HK-2 (cell line): ENCODE results near the gene CTNNA3.
"Not testable (repeated sequence)": the region's sequence is repeated elsewhere in the genome, so short reads cannot be mapped to it uniquely, and the experiment has no call there.

Source experiments
- DNase-seq: peaks from one replicate; pipeline ENCODE4 v3.0.0-alpha.2; 2018; ENCODE audit not compliant: unreplicated experiment

The CTNNA3 gene

GRCh38 chr10:67246066-67246555, 449.9 kb downstream of the CTNNA3 start:
- DNase-seq = no peak

GRCh38 chr10:67242528-67242927, 453.5 kb downstream of the CTNNA3 start:
- DNase-seq = no peak

DNA sequence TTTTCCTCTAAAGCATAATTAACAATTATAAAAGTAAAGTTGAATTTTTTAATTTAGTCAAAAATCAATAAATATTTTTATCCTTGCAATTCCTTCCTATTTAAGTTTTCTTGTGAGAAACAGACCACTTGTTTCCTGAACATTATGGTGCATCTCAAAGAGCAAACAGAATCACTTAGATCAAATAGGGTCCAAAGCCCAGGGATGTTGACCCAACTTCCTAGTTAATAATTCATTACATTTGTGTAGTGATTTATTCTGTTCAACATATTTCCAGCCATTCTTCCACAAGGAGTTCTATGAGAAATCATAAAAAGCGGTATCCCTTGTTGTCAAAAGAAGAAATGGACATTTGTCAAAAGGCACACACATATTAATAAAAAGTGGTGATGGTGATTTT, 454.5 kb downstream of the CTNNA3 start:
- DNase-seq = no peak

DNA sequence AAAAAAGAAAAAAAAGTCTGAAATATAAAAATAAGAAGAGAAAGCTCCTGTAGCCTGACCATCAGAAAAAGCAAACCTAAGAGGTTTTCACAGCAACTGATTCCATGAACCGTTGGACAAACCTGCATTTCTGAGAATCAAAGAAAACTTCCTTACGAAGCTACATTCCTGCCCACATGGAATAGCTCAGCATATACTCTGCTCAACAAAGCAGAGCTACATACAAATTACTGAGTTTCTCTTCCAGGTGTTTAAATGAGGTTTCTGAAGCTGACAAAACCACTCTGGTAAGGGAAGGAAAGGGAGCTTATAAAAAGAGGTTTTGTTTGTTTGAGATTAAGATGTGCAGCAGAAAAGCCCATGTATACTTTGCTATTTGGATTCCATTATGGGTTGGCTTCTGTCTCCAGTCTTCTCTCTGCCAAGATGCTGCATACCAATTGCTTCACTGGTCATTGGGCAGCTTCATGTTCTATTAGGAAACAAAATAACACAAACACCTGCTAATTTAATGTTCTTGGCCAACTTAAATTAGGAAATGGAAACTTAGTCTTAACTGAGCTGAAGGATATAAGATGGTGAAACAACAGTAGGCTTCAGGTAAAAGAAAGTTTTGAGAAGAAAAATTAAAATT, 456.0 kb downstream of the CTNNA3 start:
- DNase-seq = no peak

GRCh38 chr10:67230680-67231500, 465.1 kb downstream of the CTNNA3 start:
- not testable (repeated sequence) for DNase-seq

- no peak for DNase-seq
These were observed 470.8 kb downstream of the CTNNA3 start for GRCh38 chr10:67225226-67225625.

DNA sequence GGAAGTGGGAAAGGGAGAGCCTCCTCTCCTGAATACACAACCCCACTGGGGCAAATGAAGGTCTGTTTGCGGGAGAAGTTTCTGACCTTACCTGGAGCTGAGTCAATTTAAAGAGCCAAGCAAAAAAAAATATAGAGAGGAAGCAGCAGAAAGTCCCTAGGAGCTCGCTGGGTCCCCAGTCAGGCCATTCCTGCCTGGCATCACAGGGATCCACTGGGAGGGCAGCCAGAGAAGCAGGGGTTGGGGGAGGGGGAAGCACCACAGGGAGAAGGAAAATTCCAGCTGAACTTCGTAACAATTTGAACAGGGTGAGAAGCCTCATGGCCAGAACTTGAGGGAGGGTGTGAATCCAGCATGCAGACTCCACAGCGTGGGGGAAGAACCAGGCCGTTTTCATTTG, 471.4 kb downstream of the CTNNA3 start:
- no peak for DNase-seq

- DNase-seq = no peak
These were observed 473.1 kb downstream of the CTNNA3 start for GRCh38 chr10:67222934-67223333.

DNA sequence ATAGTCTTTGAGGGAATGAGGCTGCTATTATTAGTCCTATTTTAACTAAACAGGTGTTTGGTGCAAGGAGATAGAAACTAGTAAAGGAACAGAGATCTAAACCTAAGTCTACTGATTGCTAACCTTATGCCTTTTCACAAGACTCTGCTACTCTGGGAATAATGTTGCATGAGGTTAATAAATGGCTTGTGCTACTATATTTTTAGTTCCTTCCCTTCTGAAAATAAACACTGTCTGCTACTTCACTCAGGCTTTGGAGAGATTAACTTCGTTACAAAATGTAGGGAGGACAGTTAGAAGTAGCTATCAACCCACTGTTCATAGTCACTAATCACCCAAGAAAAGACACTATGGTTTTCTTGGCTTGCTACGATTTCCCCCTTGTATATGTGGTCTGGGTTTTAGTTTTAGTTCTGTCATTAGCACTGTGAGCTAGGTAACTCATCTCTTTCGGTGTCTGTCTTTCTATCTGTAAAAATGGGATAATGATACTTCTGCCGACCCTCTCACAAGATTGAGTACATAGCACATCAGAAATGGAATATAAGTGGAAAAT, 474.0 kb downstream of the CTNNA3 start:
- no peak for DNase-seq

GRCh38 chr10:67211680-67212079, 484.3 kb downstream of the CTNNA3 start:
- DNase-seq = no peak

DNA sequence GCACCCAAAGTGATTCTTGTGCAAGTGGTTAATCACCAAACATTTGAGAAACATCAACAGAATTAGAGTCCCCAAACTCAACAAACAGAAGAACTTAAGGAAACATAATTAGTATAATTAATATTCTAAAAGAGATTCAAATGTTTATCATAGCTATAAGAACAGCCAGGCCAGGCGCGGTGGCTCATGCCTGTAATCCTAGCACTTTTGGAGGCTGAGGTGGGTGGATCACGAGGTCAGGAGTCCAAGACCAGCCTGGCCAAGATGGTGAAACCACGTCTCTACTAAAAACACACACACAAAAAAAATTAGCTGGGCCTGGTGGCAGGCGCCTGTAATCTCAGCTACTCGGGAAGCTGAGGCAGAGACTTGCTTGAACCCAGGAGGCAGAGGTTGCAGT, 488.1 kb downstream of the CTNNA3 start:
- DNase-seq = not testable (repeated sequence)

DNA sequence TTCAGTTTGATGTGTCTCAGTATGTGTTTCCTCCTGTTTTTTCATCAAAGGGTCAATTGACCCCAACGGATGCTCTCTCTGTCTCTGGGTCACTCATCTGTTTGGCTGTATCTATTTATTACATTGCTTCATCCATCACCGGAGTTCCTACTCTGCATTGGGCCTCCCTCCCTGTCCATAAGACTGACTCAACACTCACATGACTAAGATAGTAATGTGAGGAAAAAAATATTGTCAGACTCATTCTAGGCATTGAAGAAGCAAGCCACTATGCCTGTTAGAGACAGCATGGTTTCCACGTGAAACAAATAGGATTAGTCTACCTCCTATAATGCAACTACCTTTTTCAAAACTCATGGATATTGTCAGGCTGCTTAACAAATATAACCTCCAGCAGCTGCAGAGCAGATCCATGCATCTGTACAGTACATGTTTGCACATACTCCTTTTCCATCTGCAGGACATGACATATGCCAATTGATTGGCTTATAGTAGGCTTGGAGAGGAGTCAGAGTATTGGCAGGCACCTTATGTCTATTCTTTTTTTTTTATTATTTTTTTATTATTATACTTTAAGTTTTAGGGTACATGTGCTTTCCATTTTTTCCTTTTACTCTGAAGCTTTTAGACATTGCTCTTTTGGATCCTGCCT, 495.0 kb downstream of the CTNNA3 start:
- DNase-seq = no peak

GRCh38 chr10:67175354-67175753, 520.6 kb downstream of the CTNNA3 start:
- DNase-seq = no peak

DNA sequence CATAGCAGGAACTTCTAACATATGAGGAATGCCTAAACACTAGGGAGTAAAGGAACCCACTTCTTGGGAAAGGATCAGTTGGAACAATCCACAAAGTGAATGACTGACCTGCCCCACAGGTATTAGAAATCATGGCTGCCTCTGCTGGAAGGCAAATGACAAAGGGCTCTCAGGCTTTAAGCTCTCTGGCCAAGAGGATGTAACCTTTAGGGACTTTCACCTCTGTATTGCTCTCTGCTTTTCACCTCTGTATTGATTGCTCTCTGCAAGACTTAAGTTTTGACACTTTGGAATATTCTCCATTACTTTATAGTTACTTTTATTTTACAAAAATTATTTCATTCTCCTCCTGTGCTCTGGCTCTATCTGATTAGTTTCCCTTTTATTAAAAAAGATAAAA, 522.2 kb downstream of the CTNNA3 start:
- DNase-seq = no peak

- DNase-seq = no peak
These were observed 524.0 kb downstream of the CTNNA3 start for GRCh38 chr10:67171970-67172369.

DNA sequence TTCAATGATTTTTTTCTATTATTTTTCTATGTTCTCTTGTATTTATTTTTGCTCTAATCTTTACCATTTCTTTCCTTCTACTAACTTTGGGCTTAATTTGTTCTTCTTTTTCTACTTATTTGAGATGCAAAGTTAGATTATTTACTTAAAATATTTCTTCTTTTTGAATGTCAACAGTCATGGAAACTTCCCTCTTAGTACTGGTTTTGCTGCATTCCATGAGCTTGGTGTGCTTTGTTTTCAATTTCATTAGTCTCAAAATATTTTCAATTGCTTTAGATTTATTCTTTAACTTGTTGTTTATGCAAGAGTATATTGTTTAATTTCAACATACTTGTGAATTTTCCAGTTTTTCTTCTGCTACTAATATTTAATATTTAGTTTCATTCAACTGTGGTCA, 539.8 kb downstream of the CTNNA3 start:
- no peak for DNase-seq

DNA sequence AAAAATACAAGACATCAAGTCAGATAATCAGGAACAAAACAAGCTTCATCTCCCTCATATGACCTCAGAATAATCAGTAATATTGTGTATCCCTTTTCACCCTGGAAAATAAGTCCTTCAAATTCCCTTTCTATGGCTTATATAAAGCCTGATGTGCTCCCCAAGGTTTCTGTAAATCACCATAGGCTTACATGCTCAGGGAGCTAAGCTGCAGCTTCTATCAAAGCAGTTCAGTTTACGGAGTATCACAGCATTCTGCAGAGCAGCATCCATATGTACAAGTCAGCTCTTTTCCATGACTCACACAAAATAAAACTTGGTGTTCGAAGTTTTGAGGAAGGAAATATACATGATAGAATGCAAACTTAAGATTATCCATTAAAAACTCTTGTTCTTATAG, 544.5 kb downstream of the CTNNA3 start:
- DNase-seq = no peak

DNA sequence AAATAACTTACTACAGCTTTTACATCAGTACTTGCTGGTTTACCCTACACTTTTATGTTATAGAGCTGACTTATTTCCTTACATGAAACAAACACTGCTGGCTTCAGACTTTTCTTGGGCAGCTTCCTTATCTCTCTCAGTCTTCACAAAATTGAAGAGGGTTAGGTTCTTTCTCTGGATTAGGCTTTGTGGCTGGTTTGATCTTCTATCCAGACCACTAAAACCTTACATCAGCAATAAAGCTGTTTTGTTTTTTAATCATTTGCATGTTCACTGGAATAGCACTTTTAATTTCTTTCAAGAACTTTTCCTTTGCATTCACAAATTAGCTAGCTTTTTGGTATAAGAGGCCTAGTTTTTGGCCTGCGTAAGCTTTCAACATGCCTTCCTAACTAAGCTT, 551.5 kb downstream of the CTNNA3 start:
- DNase-seq = no peak

GRCh38 chr10:67141300-67141699, 554.7 kb downstream of the CTNNA3 start:
- DNase-seq = no peak

GRCh38 chr10:67140641-67141040, 555.4 kb downstream of the CTNNA3 start:
- no peak for DNase-seq

- no peak for DNase-seq
These were observed 568.6 kb downstream of the CTNNA3 start for GRCh38 chr10:67127441-67127840.

DNA sequence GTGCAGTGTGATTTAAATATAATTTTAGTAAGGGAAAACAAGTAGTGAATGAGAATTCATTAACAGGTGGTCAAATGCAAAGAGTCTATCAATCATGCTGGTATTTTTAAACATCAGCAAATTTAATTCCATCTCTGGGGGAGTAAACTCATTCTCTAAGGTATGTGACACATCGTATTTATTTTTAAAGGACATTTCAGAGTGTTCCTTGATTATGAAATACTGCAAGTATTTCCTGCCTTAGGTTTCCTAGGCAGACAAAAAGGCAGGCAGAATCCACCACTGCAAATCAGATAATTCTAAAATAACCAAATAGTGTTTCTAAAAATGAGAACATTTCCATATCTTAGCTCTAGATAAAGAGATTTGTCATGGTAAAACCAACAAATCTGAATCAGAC, 576.3 kb downstream of the CTNNA3 start:
- DNase-seq = no peak

GRCh38 chr10:67115972-67116371, 580.0 kb downstream of the CTNNA3 start:
- no peak for DNase-seq
